Fibroblast of pulmonary artery (primary cell): ENCODE data around the gene EXOC6B.

ENCODE experiments used
- DNase-seq: peaks from one replicate; pipeline ENCODE4 v3.0.0-alpha.2; 2010; ENCODE audit warnings: low read depth
- H3K4me3 ChIP-seq: replicated peaks from 2 replicates; pipeline ENCODE4 v1.5.1; 2011; ENCODE audit warnings: low read depth, mild to moderate bottlenecking, control low read depth, low read length, moderate library complexity
- CTCF ChIP-seq: IDR thresholded peaks from 2 replicates; pipeline ENCODE4 v1.5.1; 2011; ENCODE audit warnings: mild to moderate bottlenecking, control low read depth, low read length, inconsistent platforms; ENCODE audit errors: missing control alignments

EXOC6B gene

GRCh38 chr2:72809095-72809494, 16.7 kb downstream of the EXOC6B start:
- no peak overlapping the region for H3K4me3 ChIP-seq
- TF ChIP-seq CTCF: no peak
- no peak for DNase-seq

GRCh38 chr2:72806280-72806945, 19.4 kb downstream of the EXOC6B start:
- no peak for TF ChIP-seq CTCF
- no peak overlapping the region for H3K4me3 ChIP-seq
- no peak for DNase-seq

GRCh38 chr2:72803626-72804320, 22.1 kb downstream of the EXOC6B start:
- TF ChIP-seq CTCF: no peak
- no peak overlapping the region for H3K4me3 ChIP-seq
- DNase-seq: no peak

- no peak for TF ChIP-seq CTCF
- H3K4me3 ChIP-seq: no peak overlapping the region
- peak; percentile 39 for DNase-seq
Measured at GRCh38 chr2:72803151-72803550, 22.7 kb downstream of the EXOC6B start.

- no peak for DNase-seq
- TF ChIP-seq CTCF: no peak
- H3K4me3 ChIP-seq: no peak overlapping the region
Measured at GRCh38 chr2:72800492-72800891, 25.3 kb downstream of the EXOC6B start.

- DNase-seq: no peak
- H3K4me3 ChIP-seq: no peak overlapping the region
- TF ChIP-seq CTCF: no peak
Measured at GRCh38 chr2:72797740-72798139, 28.1 kb downstream of the EXOC6B start.

GRCh38 chr2:72796766-72797165, 29.1 kb downstream of the EXOC6B start:
- no peak overlapping the region for H3K4me3 ChIP-seq
- no peak for TF ChIP-seq CTCF
- no peak for DNase-seq
